Karpas-422 (cell line): ENCODE measurements around the gene BRPF1. TPM values are rescaled to one million over a fixed set of nuclear protein-coding genes. Genes with fewer than 3 reads are reported as not detected.

Experiments
- DNase-seq: peaks from one replicate; pipeline ENCODE4 v3.0.0-alpha.2; 2015
- H2AFZ ChIP-seq: fragments of 200-600 bp; sonication (generic); 2 replicates; pipeline ENCODE4 v1.6.1; 2014; ENCODE audit warnings: antibody characterized with exemption, low read length, mixed read lengths
- H3K27ac ChIP-seq: fragments of 200-600 bp; sonication (generic); 2 replicates; pipeline ENCODE4 v1.5.1; 2014; ENCODE audit warnings: mild to moderate bottlenecking, low read length, moderate library complexity
- H3K27me3 ChIP-seq: fragments of 200-600 bp; sonication (generic); 2 replicates; pipeline ENCODE4 v1.6.1; 2014; ENCODE audit warnings: low read length, mixed read lengths
- H3K36me3 ChIP-seq: fragments of 200-600 bp; sonication (generic); 2 replicates; pipeline ENCODE4 v1.6.1; 2014; ENCODE audit warnings: low read length, mixed read lengths; ENCODE audit not compliant: insufficient read depth
- H3K4me1 ChIP-seq: fragments of 200-600 bp; sonication (generic); 2 replicates; pipeline ENCODE4 v1.6.1; 2014; ENCODE audit warnings: mild to moderate bottlenecking, low read length, mixed read lengths
- H3K4me2 ChIP-seq: fragments of 200-600 bp; sonication (generic); 2 replicates; pipeline ENCODE4 v1.6.1; 2014; ENCODE audit warnings: low read length, low read depth, mild to moderate bottlenecking; ENCODE audit not compliant: poor library complexity, severe bottlenecking
- H3K4me3 ChIP-seq: fragments of 200-600 bp; sonication (generic); 2 replicates; pipeline ENCODE4 v1.5.1; 2014; ENCODE audit warnings: mild to moderate bottlenecking, antibody characterized with exemption, low read length, mixed read lengths
- H3K79me2 ChIP-seq: fragments of 200-600 bp; sonication (generic); 2 replicates; pipeline ENCODE4 v1.6.1; 2014; ENCODE audit warnings: mild to moderate bottlenecking, low read length, mixed read lengths
- H3K9ac ChIP-seq: fragments of 200-600 bp; sonication (generic); 2 replicates; pipeline ENCODE4 v1.6.0; 2014; ENCODE audit warnings: low read length
- H3K9me2 ChIP-seq: fragments of 200-600 bp; sonication (generic), shearing (Covaris generic); replicated peaks from 2 replicates; pipeline ENCODE4 v1.6.0; 2014; ENCODE audit warnings: mild to moderate bottlenecking, low read length, moderate library complexity; ENCODE audit not compliant: insufficient read depth
- H3K9me3 ChIP-seq: fragments of 300-700, 200-600 bp; sonication (generic); 2 replicates; pipeline ENCODE4 v1.6.1; 2014; ENCODE audit warnings: low read length, mixed read lengths
- H4K20me1 ChIP-seq: fragments of 200-600 bp; sonication (generic); 2 replicates; pipeline ENCODE4 v1.6.1; 2014; ENCODE audit warnings: mild to moderate bottlenecking, antibody characterized with exemption, low read length, low read depth; ENCODE audit not compliant: insufficient read depth
- total RNA-seq: library from RNA; depleted of rRNA; stranded (reverse); fragments of >200 nt; shearing (Covaris generic); gene quantifications from 2 replicates; pipeline ENCODE4 v1.2.3, GENCODE V29; 2014; ENCODE audit warnings: low replicate concordance; rRNA removed

The BRPF1 gene, protein sequence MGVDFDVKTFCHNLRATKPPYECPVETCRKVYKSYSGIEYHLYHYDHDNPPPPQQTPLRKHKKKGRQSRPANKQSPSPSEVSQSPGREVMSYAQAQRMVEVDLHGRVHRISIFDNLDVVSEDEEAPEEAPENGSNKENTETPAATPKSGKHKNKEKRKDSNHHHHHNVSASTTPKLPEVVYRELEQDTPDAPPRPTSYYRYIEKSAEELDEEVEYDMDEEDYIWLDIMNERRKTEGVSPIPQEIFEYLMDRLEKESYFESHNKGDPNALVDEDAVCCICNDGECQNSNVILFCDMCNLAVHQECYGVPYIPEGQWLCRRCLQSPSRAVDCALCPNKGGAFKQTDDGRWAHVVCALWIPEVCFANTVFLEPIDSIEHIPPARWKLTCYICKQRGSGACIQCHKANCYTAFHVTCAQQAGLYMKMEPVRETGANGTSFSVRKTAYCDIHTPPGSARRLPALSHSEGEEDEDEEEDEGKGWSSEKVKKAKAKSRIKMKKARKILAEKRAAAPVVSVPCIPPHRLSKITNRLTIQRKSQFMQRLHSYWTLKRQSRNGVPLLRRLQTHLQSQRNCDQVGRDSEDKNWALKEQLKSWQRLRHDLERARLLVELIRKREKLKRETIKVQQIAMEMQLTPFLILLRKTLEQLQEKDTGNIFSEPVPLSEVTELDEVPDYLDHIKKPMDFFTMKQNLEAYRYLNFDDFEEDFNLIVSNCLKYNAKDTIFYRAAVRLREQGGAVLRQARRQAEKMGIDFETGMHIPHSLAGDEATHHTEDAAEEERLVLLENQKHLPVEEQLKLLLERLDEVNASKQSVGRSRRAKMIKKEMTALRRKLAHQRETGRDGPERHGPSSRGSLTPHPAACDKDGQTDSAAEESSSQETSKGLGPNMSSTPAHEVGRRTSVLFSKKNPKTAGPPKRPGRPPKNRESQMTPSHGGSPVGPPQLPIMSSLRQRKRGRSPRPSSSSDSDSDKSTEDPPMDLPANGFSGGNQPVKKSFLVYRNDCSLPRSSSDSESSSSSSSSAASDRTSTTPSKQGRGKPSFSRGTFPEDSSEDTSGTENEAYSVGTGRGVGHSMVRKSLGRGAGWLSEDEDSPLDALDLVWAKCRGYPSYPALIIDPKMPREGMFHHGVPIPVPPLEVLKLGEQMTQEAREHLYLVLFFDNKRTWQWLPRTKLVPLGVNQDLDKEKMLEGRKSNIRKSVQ (N-terminal part only)
- total RNA-seq, result 14.5 and 28.2 TPM in 2 replicates

DNA sequence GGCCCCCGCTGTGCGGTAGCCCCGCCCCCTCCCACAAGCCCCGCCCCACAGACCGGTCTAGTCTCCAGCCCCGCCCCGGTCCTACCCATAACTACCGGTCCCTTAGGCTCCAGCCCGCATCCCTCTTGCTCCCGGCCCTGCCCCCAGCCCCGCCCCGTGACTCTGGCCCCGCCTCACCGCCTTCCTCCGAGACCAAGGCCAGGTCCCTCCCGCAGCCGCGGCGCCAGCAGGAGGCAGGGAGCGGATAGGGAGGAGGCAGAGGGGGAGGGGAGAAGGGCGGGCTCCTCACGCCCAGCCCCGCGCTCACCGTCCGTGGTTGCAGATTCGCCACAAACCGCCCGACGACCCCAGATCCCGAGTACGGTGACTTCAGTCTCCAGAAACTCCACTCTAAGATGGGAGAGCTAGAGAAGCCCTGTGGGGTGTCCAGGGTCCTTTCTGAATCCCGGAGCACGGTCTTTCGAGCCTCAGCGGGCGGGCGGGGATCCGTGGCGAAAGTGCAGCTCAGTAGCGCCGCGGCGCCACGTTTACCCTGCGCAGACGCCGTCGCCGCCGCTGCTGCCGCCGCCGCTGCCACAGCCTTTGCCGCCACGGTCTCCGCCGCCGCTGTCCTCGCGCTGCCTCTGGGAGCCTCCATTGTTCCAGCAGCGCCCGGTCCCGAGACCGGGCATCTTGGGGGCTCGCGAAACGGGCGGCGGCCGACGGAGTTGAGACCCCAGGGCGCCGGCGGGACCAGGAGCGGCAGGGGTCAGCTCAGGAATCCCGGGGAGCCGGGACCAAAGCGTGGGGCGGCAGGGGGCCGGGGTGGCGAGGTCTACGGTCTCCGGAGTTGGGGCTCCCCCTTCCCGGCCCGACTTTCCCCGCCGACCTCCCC, at the start of gene BRPF1:
TSS of gene BRPF1 (plus strand) at position 530 of the 874 bp plus-strand sequence. CDS start 2,406 bp downstream, outside the sequence.
- peaks cover 26% of the 10 kb centered on the region for H3K4me1 ChIP-seq
- H4K20me1 ChIP-seq, result peaks cover 13% of the 10 kb centered on the region
- H3K4me3 ChIP-seq, result peak within 1 kb of the TSS; percentile 96

DNA sequence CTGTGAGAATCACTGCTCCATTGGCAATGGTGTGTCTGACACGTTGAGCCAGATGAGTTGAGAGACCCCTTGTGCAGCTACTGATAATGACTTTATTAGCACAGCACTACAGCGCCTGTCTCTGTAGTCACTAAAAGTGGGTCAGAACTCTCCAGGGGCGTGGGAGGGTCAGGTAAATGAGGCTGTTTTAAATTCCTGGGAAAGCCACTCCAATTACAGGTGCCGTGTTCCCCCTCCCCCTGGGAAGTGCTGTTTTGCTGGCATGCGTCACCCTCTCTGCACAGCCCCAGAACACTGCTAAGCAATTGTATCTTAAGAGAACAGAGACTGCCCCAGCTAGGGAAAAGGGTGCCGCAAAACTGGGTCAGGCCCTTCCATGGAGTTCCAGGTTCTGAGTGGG, 49.4 kb upstream of the BRPF1 start:
- no peaks in the 10 kb centered on the region for H3K27me3 ChIP-seq
- H3K9ac ChIP-seq, result no peak overlapping the region
- no peaks in the 10 kb centered on the region for H3K79me2 ChIP-seq
- H3K27ac ChIP-seq, result no peak overlapping the region
- H3K4me2 ChIP-seq, result no peak overlapping the region
- H3K9me2 ChIP-seq, result no peaks in the 10 kb centered on the region
- H3K36me3 ChIP-seq, result peaks cover 9% of the 10 kb centered on the region; the same call in 1 of the 2 replicates
- H3K4me1 ChIP-seq, result no peaks in the 10 kb centered on the region
- no peak for DNase-seq
- no peaks in the 10 kb centered on the region for H3K9me3 ChIP-seq
- H4K20me1 ChIP-seq, result no peaks in the 10 kb centered on the region
- no peak overlapping the region for H2AFZ ChIP-seq
- no peak overlapping the region for H3K4me3 ChIP-seq

More for the DNA sequence above, at the start of gene BRPF1:
- Histone ChIP-seq H3K4me2 (peak within 1 kb of the TSS; percentile 95), H3K79me2 (peaks cover 43% of the 10 kb centered on the region), H3K27me3 (no peaks in the 10 kb centered on the region), H3K9me2 (no peaks in the 10 kb centered on the region), H3K9me3 (no peaks in the 10 kb centered on the region), H2AFZ (peak within 1 kb of the TSS; percentile 94), H3K9ac (peak within 1 kb of the TSS; percentile 95), H3K27ac (peak within 1 kb of the TSS; percentile 74), H3K36me3 (peaks cover 13% of the 10 kb centered on the region; the same call in 1 of the 2 replicates)
- DNase-seq, result peak; percentile 100

DNA sequence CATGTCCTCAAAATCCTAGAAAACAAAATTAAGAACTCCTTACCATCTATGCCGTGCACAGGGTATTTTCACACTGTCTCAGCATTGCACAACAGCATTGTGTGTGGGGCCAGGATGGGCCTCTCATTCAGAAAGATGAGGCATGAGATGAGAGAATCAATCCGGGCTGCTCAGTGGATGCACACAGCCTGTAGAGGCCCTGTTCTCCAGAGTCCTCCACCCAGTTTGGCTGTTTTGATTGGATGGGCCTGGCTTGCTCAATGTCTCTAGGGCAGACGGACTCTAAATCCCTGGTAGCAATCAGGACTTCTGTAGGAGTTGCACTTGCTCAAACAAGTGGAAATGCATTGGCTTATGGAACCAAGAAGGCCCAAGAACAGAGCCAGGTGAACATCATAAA, 48.1 kb upstream of the BRPF1 start:
- no peak overlapping the region for H3K4me2 ChIP-seq
- H3K27ac ChIP-seq, result no peak overlapping the region
- H3K9ac ChIP-seq, result no peak overlapping the region
- no peak overlapping the region for H3K4me3 ChIP-seq
- no peak for DNase-seq
- peaks cover 5% of the 10 kb centered on the region; the same call in 1 of the 2 replicates for H3K36me3 ChIP-seq
- no peaks in the 10 kb centered on the region for H3K27me3 ChIP-seq
- no peaks in the 10 kb centered on the region for H4K20me1 ChIP-seq
- no peaks in the 10 kb centered on the region for H3K79me2 ChIP-seq
- no peaks in the 10 kb centered on the region for H3K9me3 ChIP-seq
- no peak overlapping the region for H2AFZ ChIP-seq
- no peaks in the 10 kb centered on the region for H3K9me2 ChIP-seq
- H3K4me1 ChIP-seq, result no peaks in the 10 kb centered on the region

DNA sequence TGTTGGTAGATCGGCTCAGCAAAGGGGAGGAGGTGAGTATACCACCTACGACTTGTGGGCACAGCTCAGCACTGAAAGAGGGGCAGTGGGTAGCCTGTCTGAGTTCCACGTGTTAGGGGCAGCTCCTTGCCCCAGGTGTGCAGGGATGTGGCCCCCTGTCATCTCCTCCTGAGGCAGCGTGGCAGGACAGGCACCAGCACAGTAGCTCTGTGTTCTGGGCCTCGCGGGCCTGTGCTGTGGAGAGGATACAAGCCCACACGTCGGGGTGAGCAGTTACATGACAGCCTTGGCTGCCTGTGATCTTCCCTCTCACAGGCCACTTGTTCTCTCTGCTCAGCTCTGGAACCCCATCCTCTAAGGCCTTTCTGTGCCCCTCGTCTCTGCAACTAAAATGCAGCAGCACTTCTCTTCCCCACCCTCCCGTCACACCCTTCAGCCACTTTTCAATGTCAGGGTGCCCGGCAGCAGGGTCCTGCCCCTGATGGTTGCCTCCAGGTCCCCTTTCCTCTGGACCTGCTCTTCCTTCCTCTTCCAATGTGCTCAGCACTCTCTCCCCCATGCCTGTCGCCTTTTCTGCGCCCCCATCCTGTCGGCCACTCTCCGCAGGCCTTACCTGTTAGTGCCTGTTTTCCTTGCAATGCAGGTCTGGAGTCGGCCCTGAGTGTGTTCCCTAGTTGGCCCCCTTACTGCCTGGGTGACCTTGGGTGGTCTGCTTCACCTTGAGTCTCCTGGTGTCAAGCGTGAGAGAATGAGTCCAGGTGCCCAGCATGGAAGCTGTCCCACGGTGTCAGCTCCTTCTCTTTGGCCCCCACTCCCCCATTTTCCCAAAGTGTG, 46.1 kb upstream of the BRPF1 start:
- H3K4me1 ChIP-seq, result peaks cover 8% of the 10 kb centered on the region
- H3K4me2 ChIP-seq, result no peak overlapping the region
- H3K9ac ChIP-seq, result no peak overlapping the region
- no peaks in the 10 kb centered on the region for H3K9me3 ChIP-seq
- H3K79me2 ChIP-seq, result no peaks in the 10 kb centered on the region
- no peaks in the 10 kb centered on the region for H3K27me3 ChIP-seq
- H2AFZ ChIP-seq, result no peak overlapping the region
- peaks cover 7% of the 10 kb centered on the region; the same call in 1 of the 2 replicates for H4K20me1 ChIP-seq
- no peak for DNase-seq
- no peaks in the 10 kb centered on the region for H3K9me2 ChIP-seq
- no peak overlapping the region for H3K27ac ChIP-seq
- H3K4me3 ChIP-seq, result no peak overlapping the region
- peaks cover 5% of the 10 kb centered on the region for H3K36me3 ChIP-seq

DNA sequence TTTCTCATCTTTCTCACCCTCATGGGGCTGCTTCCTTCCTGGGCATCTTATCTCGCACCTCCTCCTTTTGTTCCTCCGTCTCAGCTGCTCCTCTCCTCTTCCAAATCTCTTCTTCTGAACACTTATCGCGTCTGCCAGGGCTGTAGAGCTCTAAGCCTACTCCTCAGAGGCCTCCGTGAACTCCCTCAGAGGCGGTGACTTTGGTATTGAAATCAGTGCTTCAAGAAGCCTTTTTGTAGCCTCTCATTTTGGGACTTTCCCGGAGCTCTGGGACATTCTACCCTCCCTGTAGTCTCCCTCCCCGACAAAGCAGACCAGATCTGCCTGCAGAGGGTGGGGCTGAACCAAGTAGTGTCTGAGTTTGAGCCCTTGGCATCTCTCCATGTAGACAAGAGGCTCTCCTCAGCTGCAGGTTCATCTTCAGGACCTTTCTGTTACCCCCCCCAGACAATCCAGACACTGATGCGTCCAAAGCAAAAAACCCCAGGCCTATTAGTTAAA, 45.4 kb upstream of the BRPF1 start:
- Histone ChIP-seq H3K9me3 (no peaks in the 10 kb centered on the region), H3K9ac (no peak overlapping the region), H3K27ac (no peak overlapping the region), H3K79me2 (no peaks in the 10 kb centered on the region), H3K4me2 (no peak overlapping the region), H2AFZ (no peak overlapping the region), H3K9me2 (no peaks in the 10 kb centered on the region), H3K4me3 (no peak overlapping the region), H4K20me1 (peaks cover 7% of the 10 kb centered on the region; the same call in 1 of the 2 replicates), H3K4me1 (peaks cover 15% of the 10 kb centered on the region), H3K27me3 (no peaks in the 10 kb centered on the region), H3K36me3 (peaks cover 5% of the 10 kb centered on the region)
- no peak for DNase-seq

DNA sequence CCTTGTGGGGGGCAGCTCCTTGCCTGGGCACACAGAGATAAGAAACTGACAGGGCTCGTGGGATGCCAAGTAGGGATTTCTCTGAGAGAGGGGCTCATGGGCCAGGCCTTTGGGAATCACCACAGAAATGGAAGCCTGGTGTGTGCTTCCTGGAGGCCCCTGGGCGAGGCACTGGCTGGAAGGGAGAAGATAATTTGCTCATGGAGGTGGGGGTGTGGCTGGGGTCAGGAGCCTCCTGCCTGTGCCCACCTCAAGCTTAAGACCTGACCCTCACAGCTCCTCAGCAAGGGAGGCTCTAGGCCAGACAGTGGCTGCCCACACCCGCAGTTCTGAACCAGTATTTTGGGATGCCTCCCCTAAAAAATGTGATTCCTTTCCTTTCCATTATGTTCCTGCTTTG, 44.8 kb upstream of the BRPF1 start:
- Histone ChIP-seq H3K9me3 (no peaks in the 10 kb centered on the region), H3K9ac (no peak overlapping the region), H3K27me3 (no peaks in the 10 kb centered on the region), H3K79me2 (no peaks in the 10 kb centered on the region), H2AFZ (no peak overlapping the region), H3K27ac (no peak overlapping the region), H4K20me1 (peaks cover 7% of the 10 kb centered on the region; the same call in 1 of the 2 replicates), H3K9me2 (no peaks in the 10 kb centered on the region), H3K4me1 (peaks cover 21% of the 10 kb centered on the region), H3K4me3 (no peak overlapping the region), H3K36me3 (peaks cover 5% of the 10 kb centered on the region), H3K4me2 (no peak overlapping the region)
- DNase-seq, result no peak
